Measurements from ENCODE around the gene AGER.
A peak's percentile ranks its signal among the peaks of the same experiment; 100 is the strongest.

GRCh38 chr6:32154514-32155161, 29.4 kb downstream of the AGER start:
- TF ChIP-seq CTCF (IDR thresholded peaks at IDR 0.05) (peak; percentile 50 to 75 (median 62)), POLR2A (IDR thresholded peaks at IDR 0.05) (no peak)
